D721Med (cell line): ENCODE results near the gene SP5.

Source experiments
- DNase-seq: peaks from one replicate; pipeline ENCODE4 v3.0.0; 2011; ENCODE audit warnings: low spot score; ENCODE audit not compliant: insufficient read length
- FAIRE-seq: peaks from 2 replicates; lab custom pipeline; 2011; peaks lifted over from hg19 to GRCh38; lab: Jason Lieb, UNC
- TF ChIP-seq, protein P1 (sequence below): IDR thresholded peaks from 2 replicates; pipeline ENCODE4 v1.5.1; 2012; ENCODE audit warnings: mild to moderate bottlenecking, control low read depth; ENCODE audit not compliant: insufficient read depth; ENCODE audit errors: missing control alignments

SP5 gene

DNA sequence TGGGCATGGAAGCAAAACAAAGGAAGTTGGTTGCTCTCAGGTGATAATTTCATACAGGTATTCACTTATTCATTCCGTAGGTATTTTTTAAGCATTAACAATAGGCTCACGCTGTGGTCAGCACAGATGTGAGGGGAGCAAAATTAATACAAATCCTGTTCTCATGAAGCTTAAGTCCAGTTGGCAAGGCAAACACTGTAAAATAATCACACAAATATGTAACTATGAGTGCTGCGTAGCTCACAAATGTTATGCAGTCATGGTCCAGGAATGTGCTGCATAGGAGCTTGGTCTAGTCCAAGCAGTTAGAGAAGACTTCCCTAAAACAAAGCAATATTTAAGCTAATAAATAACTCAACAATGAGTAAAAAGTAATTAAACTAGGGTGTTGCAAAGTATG lies 23.9 kb downstream of the SP5 start:
- FAIRE-seq = no peak
- TF ChIP-seq, protein P1, sequence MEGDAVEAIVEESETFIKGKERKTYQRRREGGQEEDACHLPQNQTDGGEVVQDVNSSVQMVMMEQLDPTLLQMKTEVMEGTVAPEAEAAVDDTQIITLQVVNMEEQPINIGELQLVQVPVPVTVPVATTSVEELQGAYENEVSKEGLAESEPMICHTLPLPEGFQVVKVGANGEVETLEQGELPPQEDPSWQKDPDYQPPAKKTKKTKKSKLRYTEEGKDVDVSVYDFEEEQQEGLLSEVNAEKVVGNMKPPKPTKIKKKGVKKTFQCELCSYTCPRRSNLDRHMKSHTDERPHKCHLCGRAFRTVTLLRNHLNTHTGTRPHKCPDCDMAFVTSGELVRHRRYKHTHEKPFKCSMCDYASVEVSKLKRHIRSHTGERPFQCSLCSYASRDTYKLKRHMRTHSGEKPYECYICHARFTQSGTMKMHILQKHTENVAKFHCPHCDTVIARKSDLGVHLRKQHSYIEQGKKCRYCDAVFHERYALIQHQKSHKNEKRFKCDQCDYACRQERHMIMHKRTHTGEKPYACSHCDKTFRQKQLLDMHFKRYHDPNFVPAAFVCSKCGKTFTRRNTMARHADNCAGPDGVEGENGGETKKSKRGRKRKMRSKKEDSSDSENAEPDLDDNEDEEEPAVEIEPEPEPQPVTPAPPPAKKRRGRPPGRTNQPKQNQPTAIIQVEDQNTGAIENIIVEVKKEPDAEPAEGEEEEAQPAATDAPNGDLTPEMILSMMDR = no peak
- no peak for DNase-seq

DNA sequence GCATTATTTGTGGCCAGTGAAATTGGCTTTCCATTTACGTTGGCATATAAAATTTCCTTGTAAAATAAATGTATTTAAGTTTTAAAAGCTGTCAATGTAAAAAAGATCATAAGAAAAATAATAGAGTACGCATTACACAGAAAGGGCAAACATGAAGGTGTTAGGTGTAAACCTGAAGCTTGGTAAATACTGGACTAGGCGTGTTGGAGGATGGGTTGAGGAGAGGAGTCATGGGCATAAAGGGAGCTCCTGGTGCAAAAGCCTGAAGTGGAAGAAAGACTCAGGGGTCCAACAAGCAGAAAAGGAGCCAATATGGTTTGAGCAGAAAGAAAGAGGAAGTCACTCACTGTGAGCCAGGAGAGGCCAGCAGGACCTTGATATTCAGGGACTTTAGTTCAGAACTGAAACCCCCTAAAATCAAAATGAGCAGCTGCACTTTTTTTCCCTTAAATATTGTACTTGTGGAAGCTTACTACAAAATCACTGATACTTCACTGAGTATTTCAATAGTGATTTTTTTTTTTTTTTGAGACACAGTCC lies 24.4 kb downstream of the SP5 start:
- FAIRE-seq = no peak

GRCh38 chr2:170740660-170741059 lies 25.5 kb downstream of the SP5 start:
- DNase-seq (no peak), FAIRE-seq (no peak)
- TF ChIP-seq, protein P1 = no peak

More for the DNA sequence above, 24.4 kb downstream of the SP5 start:
- TF ChIP-seq, protein P1 = no peak
- DNase-seq = no peak

DNA sequence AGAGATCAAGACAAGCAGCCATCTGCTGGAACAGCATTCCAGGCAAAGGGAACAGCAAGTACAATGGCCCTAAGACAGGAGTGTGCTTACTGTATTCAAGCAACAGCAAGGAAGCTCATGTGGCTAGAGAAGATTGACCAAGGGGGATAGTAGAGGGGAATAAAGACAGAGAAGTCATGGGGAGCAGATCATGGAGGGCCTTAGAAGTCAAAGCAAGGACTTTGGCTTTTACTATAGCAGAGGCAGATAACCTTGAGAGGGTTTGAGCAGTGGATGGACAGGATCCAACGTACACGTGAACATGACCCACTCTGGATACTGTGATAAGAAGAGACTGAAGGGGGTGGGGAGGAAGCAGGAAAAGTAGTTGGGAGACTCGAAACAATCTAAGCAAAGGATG lies 26.9 kb downstream of the SP5 start:
- no peak for DNase-seq
- no peak for FAIRE-seq
- TF ChIP-seq, protein P1 = no peak

GRCh38 chr2:170742896-170743529 lies 27.9 kb downstream of the SP5 start:
- FAIRE-seq = no peak
- TF ChIP-seq, protein P1 = no peak
- DNase-seq = no peak

- TF ChIP-seq, protein P1 = no peak
- FAIRE-seq = no peak
These were observed 28.5 kb downstream of the SP5 start for GRCh38 chr2:170743530-170744239.

More at GRCh38 chr2:170743530-170744239, 28.5 kb downstream of the SP5 start:
- DNase-seq = no peak
